HG02610 (cell line): ENCODE results near the gene HSPA4L.

Experiments
- ATAC-seq: cut with Tn5 transposase; IDR thresholded peaks from one replicate; pipeline ENCODE4 v1.9.1; 2021; ENCODE audit warnings: mild to moderate bottlenecking, moderate library complexity; ENCODE audit not compliant: unreplicated experiment

Gene HSPA4L

GRCh38 chr4:127783026-127783769 is 1.1 kb downstream of the HSPA4L start:
- peak; percentile 16 for ATAC-seq

- ATAC-seq = no peak
Observed at GRCh38 chr4:127783955-127784770, 2.0 kb downstream of the HSPA4L start.

DNA sequence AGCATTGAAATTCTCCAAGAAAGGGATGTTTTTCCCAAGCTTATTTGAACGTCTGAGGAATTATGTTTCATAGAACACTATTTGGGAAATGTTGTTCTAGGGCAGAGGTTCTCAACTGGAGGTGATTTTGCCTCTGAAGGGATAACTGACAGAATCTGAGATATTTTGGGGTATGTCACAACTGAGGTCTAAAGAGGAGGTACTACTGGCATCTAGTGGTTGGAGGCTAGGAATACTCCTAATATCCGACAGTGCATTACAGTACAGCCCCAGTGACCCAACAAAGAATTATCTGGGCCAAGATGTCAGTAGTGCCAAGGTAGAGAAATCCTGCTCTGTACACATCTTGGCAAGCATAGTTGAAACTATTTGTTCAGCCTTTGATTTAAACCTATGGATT is 6.4 kb downstream of the HSPA4L start:
- no peak for ATAC-seq

DNA sequence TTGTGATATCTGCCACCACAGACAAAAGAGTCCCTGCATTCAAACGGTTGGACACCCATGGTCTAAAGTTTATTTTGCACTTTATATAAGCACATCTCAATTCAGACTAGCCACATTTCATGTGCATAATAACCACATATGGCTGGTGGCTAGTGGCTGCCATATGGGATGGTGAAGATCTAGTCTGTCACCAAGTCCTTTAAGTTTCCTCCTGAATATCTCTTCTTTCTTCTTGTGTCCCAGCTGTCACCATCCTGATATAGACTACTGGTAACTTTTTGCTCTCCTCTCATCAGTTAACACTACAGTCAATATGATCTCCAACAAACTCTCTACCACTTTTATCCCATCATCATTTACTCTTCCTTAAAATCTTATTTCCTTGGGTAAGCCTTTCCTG is 9.3 kb downstream of the HSPA4L start:
- ATAC-seq = no peak

GRCh38 chr4:127793528-127793927 is 11.4 kb downstream of the HSPA4L start:
- no peak for ATAC-seq

GRCh38 chr4:127799711-127800110 is 17.6 kb downstream of the HSPA4L start:
- no peak for ATAC-seq

DNA sequence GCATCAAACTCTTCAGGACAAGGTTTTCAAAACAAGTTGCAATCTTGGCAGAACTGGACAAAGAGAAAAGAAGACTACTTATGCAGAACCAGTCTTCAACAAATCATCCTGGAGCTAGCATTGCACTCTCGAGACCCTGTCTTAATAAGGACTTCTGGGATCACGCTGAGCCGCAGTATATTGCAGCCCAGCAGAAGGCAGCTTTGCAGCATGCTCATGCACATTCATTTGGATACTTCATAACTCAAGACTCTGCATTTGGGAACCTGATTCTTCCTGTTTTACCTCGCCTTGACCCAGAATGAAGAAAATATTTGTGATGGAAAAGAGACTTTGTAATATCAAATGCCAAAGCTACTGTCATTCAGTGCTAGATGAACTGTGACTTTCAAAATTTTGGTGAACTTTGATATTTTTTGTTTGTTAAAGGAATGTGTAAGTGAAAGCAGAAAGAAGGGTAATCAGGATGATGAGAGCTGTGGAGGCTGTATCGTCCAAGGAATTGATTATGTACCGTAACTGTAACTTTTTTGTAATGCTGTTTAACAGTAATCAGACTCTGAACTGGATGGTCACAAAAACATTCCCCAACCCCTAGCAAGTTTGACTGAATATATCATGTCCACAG is 27.2 kb downstream of the HSPA4L start:
- no peak for ATAC-seq

- ATAC-seq = no peak
Observed at GRCh38 chr4:127810551-127810950, 28.4 kb downstream of the HSPA4L start.

- no peak for ATAC-seq
Observed at GRCh38 chr4:127822430-127822829, 40.3 kb downstream of the HSPA4L start.

DNA sequence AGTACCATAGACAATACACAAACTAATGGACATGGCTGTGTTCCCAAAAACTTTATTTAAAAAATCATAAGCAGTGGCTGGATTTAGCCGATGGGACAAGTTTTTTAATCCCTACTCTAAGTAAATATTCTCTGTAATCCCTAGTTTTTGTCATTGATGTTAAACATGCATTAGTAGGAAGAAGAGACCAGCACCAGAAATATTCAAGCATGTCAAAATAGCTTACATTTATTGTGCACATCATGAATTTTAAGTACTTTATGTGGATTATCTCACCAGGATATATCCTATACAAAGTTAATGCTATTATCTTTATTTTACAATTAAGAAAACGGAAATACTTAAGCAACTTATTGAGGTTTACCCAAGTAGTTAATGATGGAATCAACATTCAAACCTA is 46.0 kb downstream of the HSPA4L start:
- no peak for ATAC-seq

DNA sequence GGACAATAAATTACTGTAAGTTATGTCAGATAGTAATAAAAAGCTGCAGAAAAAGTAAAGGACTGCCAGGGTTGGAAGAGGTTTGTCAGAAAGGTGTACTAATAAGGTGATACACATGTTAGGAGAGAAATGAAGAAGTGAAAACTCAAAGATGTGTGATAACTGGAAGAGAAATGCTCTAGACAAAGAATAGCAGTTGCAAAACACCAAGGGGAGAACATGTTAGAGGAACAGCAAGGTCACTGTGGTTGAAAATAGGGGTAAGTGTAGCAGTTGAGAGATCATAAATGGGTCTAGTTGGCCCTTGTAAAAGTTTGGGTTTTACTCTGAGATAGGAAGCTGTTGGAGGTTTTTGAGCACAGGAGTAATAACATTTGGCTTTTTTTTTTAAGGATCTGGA is 46.9 kb downstream of the HSPA4L start:
- peak; percentile 92 for ATAC-seq

- peak; percentile 55 for ATAC-seq
Observed at GRCh38 chr4:127832585-127832984, 50.5 kb downstream of the HSPA4L start.

GRCh38 chr4:127843704-127844600 is 61.8 kb downstream of the HSPA4L start:
- no peak for ATAC-seq

- ATAC-seq = no peak
Observed at GRCh38 chr4:127844601-127845116, 62.5 kb downstream of the HSPA4L start.

DNA sequence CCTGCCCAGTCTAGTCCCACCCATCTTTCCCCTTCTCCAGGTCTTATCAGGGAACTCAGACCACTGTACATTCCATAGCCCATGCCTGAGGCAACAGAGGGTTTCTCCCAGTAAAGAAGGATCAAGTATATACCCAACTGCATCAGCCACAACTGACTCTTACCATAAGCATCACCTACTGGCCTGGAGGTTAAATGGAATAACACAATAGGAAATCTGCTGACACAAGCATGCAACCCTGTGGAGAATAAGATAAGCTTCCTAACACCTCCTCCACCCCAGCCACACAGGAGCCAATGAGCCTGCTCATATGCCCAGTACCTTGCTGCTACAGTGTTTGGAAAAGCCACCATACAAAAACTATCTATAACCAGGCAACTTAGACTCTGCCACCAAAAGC is 63.9 kb downstream of the HSPA4L start:
- ATAC-seq = no peak

DNA sequence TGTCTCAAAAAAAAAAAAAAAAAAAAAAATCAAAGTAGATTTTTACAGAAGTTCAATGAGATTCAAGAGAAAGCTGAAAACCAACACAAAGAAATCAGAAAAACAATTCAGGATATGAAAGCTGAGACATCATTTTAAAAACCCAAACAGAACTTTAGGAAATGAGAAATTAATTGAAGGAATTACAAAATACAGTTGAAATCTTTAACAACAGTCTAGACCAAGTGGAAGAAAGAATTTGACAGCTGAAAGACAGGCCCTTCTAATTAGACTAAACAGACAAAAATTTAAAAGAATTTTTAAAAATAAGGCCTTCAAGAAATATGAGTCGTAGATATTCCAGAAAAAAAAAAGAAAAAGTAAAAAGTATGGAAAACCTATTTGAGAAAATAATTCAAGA is 64.6 kb downstream of the HSPA4L start:
- ATAC-seq = no peak

DNA sequence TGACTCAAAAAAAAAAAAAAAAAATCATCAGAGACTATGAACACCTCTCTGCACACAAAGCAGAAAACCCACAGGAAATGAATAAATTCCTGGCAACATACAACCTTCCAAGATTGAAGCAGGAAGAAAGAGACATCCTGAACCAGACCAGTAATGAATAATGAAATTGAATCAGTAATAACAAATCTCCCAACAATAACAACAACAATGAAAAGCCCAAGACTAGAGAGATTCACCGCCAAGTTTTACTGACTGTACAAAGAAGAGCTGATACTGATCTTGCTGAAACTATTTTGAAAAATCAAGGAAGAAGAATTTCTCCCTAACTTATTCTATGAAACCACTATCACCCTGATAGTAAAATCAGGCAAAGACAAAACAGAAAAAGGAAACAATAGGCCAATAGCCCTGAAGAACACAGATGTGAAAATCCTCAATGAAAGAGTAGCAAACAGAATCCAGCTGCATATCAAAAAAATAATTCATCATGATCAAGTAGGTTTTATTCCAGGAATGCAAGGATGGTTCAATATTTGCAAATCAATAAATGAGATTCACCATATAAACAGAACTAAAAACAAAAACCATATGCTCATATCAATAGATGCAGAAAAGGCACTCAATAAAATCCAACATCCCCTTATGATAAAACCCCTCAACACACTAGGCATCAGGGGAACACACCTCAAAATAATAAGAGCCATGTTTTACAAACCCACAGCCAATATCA is 67.5 kb downstream of the HSPA4L start:
- ATAC-seq = no peak

DNA sequence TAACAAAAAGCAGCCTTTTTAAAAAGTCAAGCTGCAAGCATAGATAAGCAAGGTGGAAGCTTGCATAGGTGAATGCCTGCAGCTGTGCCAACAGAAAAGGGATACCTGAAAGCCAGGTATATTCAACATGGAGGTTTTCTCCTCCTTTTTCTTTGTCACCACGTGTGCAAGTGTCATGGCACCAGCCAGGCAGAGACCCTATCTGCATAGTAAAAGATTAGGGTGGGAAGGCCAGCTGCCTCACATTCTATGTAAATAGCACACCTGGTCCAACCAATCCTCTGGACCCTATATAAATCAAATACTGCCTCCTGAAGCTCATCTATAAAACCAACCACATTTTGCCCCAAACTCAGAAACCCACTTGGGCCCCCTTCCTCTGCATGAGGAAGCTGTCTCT is 70.5 kb downstream of the HSPA4L start:
- ATAC-seq = no peak

GRCh38 chr4:127856196-127856812 is 74.2 kb downstream of the HSPA4L start:
- ATAC-seq = peak; percentile 40
